COLO668 (cell line): Measurements from ENCODE around the gene AHDC1.
"Not testable (repeated sequence)": the region's sequence is repeated elsewhere in the genome, so short reads cannot be mapped to it uniquely, and the experiment has no call there.

ENCODE experiments used
- DNase-seq: peaks from one replicate; lab custom pipeline; 2025; ENCODE audit not compliant: unreplicated experiment; lab: John Stamatoyannopoulos, UW

The AHDC1 gene

DNA sequence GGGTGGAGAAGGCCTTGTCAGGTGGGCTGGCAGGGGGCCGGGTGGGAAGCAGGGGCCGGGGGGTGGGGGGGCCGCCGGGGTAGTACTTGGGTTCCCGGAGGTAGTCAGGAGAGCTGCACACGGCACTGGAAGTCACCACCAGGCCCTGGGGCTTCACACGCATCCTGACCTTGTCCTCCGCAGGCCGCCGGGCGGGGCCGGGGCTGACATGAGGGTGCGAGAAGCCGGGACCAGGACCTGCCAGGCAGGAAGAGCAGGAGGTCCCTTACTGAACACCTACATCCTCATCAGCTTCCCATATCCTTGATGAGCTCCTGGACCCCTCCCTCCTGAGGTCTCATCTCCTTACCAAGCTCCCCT, 52.0 kb downstream of the AHDC1 start:
- no peak for DNase-seq

DNA sequence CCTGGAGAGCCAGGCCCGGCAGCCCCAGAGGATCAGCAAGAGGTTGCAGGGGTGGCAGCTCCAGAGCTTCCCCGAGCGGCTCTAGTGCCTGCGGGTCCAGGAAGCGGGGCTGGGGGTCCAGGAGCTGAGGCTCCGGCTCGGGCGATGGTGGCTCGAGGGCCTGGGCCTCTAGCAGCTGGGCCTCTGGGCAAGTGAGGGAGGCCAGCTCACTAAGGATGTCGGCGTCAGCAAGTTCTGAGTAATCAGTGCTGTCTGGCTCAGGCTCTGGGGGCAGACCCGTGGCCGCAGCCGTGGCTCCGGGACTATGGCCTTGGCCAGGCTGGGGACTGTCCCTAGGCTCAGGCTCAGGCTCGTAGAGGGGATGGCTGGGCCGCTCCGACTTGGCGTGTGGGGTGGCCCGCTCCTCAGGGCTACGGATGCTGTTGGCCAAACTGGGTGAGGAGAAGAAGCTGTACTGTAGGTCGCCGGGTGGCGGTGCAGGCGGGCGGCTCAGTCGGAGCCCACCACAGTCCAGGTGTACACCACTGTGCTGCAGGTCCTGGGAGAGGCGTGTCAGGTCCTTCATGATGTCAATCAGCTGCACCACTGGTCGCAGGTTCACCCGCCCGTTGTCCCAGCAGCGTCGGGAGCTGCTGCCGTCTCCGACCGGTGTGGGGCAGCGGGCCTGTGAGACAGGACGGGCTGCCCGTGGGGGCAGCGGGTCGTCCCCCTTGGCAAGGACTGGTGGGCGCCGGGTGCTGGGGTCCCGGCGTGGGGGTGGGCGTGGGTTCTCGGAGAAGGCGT, 52.6 kb downstream of the AHDC1 start:
- no peak for DNase-seq

DNA sequence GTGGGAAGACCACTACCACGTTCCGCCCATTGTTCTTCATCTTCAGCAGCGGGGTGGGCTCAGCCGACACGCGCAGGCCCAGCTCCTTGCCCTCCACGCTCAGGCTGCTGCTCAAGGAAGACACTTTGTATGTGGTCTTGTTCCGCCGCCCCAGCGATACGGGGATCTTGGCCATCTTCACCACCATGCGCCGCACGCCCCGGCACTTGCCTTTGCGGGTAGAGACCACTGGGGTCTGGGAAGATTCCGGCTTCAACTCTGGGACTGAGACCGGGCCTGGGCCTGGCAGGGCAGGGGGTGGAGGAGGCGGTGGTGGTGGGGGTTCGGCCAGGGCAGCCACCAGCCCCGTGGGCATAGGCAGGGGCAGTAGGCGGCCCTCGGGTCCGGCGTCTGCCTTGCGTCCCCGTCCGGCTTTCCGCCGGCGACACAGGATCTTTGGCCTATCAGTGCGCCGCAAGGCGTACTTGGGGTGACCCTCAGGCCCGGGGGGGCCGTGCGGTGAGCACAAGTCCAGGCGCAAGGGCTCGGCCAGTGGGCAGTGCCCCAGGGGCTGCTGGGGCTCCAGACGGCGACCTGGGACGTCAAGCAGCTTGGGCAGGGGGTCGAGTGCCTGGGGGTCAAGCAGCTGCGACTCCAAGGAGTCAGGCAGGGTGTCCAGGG, 53.3 kb downstream of the AHDC1 start:
- DNase-seq, result no peak

GRCh38 chr1:27549807-27550408, 54.0 kb downstream of the AHDC1 start:
- DNase-seq, result no peak

DNA sequence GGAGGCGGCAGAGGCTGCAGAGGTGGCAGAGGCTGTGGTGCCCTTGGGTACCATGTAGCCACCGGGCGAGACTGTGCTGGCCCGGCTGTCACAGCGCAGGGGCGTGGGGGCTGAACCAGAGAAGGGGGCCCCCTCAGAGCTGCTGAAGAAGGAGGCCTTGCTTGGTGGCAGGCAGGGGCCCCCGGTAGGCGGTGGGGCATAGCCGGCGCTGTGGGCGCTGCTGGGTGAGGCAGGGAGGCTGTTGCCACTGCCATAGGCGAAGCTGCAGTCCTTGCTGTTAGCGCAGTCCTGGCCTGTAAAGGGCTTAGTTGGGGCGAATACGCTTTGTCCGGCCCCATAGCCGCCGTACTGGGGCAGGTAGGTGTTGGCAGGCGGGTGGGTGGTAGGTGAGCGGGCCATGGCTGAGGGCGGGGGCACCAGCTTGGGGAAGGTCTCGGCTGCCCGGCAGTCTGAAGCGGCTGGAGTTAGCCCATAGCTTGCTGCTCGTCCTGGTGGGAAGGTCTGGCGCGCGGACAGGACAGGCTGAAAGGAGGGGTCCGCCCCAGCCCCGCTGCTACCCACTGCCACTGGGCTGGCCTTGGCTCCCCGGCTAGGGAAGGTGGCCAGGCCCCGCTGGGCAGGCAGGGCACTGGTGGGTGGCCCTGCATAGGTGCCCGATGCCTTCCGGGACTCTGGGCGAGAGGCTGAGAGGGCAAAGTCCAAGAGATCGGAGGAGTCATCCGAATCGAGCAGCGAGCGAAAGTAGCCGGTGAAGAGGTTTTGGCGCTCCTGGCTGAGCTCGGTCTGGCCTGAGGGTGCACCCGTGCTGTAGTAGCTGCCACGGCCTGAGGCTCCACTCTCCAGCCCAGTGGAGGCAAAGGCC, 54.9 kb downstream of the AHDC1 start:
- peak; percentile 78 for DNase-seq

- DNase-seq, result no peak
These were observed 55.6 kb downstream of the AHDC1 start for GRCh38 chr1:27548136-27548853.

DNA sequence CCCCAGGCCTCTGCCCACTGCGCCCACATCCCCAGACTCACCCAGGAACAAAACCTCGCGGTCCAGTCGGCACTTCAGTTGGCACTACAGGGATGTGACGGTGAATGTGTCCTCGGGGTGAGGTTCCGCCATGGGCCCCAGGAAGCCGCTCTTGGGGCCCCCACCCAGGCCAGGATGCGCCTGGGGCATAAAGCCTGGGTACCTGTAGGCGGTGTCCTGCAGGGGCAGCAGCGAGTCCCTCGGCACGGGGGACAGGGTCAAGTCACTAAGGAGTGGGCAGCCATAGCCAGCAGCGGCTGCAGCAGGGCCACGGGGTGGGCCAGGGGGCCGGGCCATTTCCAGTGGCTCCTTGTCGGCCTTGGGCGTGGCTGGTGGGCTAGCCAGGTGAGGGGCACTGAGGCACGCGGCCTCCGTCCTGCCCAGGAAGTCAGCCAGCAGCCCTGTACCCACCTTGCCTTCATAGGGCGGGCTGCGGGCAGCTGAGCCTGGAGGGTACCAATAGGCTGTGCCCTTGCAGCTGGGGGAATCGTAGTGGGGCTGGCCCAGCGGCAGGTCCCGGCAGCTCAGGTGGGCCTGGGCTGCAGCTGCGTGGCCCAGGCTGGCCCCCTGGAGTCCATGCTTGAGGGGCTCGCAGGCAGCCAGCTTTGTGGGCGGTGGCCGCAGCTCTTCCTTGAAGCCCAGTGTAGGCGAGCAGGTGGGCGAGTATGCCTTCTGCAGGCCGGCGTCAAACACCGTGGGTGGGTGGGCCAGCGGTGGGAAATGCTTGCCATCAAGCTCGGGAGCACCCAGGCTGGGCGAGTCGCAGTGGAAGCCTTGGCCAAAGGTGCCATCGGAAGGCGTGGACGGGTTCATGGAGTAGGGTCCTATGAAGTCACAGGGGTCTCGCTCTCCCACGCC, 56.5 kb downstream of the AHDC1 start:
- no peak for DNase-seq

DNA sequence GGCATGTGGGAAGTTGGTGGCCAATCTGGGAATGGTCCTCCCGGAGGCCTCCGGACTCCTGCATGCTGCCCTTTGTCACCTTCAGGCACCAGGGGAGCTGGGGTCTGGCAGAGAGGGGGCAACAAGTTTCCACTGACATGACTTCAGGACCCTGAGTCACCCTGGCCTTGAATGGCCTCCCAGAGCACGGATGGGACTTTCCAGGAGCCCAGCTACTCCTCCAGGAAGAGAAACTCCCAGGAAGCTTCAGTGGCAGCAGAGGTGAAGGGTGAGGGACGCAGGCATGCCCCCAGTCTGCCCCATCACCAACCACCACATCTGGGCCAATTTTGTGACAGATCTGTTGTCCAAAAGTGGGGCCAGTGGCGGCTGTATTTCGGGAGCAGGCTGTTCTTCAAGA, 58.1 kb downstream of the AHDC1 start:
- no peak for DNase-seq

DNA sequence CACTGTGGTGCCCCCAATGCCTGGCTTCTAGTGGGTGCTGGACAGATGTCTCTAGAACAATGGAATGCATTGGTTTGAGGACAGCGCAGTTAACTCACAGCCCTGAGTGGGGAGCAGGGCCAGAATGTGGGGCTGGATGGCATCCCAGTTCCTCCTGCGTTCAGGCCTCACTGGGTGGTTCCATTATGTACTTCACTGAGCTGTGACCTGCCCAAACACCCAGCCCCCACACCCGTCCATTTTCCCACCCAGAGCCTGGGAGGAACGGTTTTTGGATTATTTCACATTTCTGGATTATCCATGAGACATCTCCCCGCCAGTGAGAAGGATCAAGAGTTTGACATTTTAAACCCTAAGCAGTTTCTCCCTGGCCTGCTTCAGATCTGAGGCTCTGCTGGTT, 58.7 kb downstream of the AHDC1 start:
- no peak for DNase-seq

GRCh38 chr1:27544834-27545233, 59.1 kb downstream of the AHDC1 start:
- no peak for DNase-seq

GRCh38 chr1:27543284-27543683, 60.7 kb downstream of the AHDC1 start:
- DNase-seq, result no peak

GRCh38 chr1:27542463-27543273, 61.3 kb downstream of the AHDC1 start:
- DNase-seq, result peak; percentile 96

DNA sequence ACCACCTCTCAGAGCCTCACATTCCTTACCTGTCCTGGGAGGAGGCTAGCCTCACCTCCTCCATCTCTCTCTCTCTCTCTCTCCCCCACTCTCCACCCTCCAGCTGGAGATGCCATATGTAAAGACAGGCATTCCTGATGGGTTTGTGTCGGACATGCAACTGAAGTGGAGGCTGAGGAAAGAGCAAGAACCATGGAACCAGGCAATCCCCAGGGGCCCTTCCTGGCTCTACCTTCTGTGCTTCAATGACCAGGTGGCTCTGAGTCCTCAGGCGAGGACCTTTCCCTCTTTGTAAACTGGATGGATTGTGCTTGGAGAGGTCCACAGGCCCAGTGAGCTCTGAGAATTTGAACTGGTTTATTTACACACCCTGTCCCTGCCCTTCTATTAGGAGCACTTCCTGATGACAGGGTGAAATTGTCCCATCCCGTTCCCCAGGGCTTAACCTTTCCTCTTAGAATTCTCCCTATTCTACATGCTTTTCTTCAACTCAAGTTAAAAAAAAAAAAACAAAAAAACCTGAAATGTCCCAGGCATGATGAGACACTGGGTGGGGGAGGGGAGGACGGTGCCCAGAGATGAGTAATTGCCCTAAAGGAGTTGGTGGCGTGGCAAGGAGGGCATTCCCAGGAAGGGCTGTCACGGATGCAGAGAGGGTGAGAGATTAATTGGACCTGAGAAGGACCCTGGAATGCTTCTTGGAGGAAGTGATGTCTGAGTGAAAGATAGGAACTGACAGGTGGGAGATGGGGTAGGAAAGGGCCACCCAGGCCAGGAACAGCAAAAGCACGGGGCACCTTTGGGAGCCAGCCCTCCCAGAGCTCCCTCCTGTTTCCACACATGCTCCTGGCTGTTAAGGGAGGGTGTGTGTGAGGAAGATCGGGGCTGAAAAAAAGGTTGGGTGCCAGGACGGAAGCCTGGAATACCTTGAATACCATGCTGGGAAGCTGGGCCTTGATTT, 63.8 kb downstream of the AHDC1 start:
- peak; percentile 73 for DNase-seq

DNA sequence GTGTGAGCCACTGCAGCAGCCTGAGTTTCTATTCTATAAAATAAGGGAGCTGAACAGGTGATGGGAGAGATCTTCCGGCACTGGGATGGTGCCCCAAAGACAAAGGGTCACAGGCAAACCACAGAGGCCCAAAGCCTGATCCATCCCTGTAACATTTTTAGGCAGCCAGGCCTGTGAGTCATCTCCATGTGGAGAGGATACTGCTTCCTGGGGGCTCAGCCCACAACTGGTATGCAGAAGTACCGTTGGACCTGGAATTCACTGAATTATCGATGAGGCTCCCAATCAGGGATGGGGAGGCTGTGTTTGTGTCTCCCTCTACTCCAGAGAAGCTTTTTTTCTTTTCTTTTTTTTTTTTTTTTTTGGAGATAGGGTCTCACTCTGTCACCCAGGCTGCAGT, 65.2 kb downstream of the AHDC1 start:
- peak; percentile 36 for DNase-seq

- DNase-seq, result not testable (repeated sequence)
These were observed 65.7 kb downstream of the AHDC1 start for GRCh38 chr1:27538305-27538676.

DNA sequence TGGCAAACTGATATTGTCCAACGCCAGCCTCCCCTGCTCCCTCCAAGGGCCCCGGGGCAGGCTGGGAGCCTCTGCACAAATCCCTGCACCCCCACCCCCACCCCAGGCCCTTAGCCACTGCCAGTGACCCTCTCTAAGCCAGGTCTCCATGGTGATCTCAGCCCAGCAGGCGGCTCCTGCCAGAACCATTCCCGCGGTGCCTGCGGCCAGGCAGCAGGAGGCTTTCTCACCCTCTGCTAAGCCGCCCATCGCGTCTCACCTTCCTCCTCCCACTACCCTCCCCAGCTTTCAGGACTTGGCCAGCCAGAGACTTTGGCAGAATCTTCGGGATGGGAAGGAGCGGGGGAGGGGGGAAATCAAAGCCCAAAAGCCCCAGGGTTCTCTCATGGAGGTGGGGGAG, 67.2 kb downstream of the AHDC1 start:
- peak; percentile 84 for DNase-seq

DNA sequence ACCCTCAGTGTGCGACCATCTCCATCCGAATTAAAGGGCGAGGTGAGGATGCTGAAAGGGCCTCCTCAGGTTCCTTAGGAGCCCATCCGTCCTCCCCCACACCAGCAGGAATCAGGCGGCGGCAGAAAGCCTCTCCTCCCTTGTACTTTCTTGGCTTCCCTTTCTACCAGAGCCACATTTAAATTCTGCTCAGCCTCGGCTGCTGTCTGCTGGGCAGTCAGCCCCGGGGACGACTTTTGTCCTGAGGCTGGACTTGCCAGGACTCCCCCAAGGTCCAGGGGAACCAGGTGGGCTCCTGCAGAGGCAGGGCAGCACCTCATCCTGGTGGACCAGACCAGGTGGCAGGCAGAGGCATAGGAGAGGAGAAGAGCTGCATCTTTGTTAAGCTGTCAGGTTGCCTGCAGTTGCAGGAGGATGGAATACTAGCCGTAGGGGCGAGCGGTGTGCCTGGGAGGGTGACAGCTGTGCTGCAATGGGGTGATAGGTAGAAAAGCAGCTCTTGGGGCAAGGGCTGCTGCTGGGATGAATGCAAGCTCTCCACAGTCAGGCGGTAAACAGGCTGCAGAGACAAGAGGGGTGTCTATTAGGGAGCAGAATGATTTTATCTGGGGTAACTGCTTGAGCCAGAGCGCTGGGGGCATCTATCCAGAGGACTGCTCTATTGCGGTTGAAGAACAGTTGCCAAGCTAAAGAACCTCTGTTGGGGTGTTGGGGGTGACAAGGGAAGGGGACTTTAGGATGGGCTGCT, 67.8 kb downstream of the AHDC1 start:
- no peak for DNase-seq
